Caco-2 (cell line): ENCODE measurements around the gene AGBL3. TPM values are rescaled to one million over a fixed set of nuclear protein-coding genes. Genes with fewer than 3 reads are reported as not detected.

ENCODE experiments used
- BruUV-seq: library from RNA; stranded (reverse); fragments of 400-500 nt; replicated peaks from 2 replicates; lab custom pipeline; 2021; lab: Mats Ljungman, UMichigan
- CTCF ChIA-PET: fragments of 300-600 bp; sonication (Branson Sonifier 250); formaldehyde crosslinking; loops from one replicate; lab custom pipeline; 2022; ENCODE audit warnings: antibody characterized with exemption; lab: Charles Lee
- POLR2A ChIA-PET: fragments of 300-600 bp; sonication (Branson Sonifier 250); formaldehyde crosslinking; loops from one replicate; lab custom pipeline; 2022; ENCODE audit warnings: antibody characterized with exemption; lab: Charles Lee
- DNase-seq, 2 experiments: peaks; one replicate each; pipeline versions ENCODE4 v3.0.0 to v3.0.0-alpha.2; 2020 to 2022
- H3K27me3 ChIP-seq: replicated peaks from 2 replicates; pipeline ENCODE4 v1.6.0; 2011; ENCODE audit warnings: low read length; ENCODE audit not compliant: control insufficient read depth, insufficient read depth
- H3K36me3 ChIP-seq: 2 replicates; pipeline ENCODE4 v1.5.1; 2011; ENCODE audit warnings: low read length; ENCODE audit not compliant: control insufficient read depth, insufficient read depth
- H3K4me1 ChIP-seq: fragments of 250-450 bp; sonication (Bioruptor Pico); 2 replicates; pipeline ENCODE4 v1.5.1; 2020; ENCODE audit warnings: mild to moderate bottlenecking
- H3K4me3 ChIP-seq: 2 replicates; pipeline ENCODE4 v1.5.1; 2011; ENCODE audit warnings: low read depth, mild to moderate bottlenecking, control low read depth, low read length
- H3K9me3 ChIP-seq: fragments of 250-450 bp; sonication (Bioruptor Pico); 2 replicates; pipeline ENCODE4 v1.5.1; 2020; ENCODE audit warnings: mild to moderate bottlenecking, moderate library complexity
- H3K27ac Mint-ChIP-seq: one replicate; pipeline ENCODE4 v1.8.0; 2022; ENCODE audit warnings: mixed read lengths; ENCODE audit not compliant: unreplicated experiment
- H3K27me3 Mint-ChIP-seq: one replicate; pipeline ENCODE4 v1.8.0; 2022; ENCODE audit warnings: mixed read lengths; ENCODE audit not compliant: insufficient read depth, unreplicated experiment
- H3K36me3 Mint-ChIP-seq: one replicate; pipeline ENCODE4 v1.8.0; 2022; ENCODE audit warnings: mild to moderate bottlenecking, mixed read lengths; ENCODE audit not compliant: insufficient read depth, unreplicated experiment
- H3K4me1 Mint-ChIP-seq: one replicate; pipeline ENCODE4 v1.8.0; 2022; ENCODE audit warnings: low read depth, mixed read lengths; ENCODE audit not compliant: unreplicated experiment
- H3K4me3 Mint-ChIP-seq: one replicate; pipeline ENCODE4 v1.8.0; 2022; ENCODE audit warnings: mild to moderate bottlenecking, moderate library complexity, mixed read lengths; ENCODE audit not compliant: unreplicated experiment
- H3K9me3 Mint-ChIP-seq: one replicate; pipeline ENCODE4 v1.8.0; 2022; ENCODE audit warnings: mixed read lengths; ENCODE audit not compliant: unreplicated experiment
- intact Hi-C: fragments of 100-400 bp; cut with micrococcal nuclease; formaldehyde crosslinking; loops from one replicate; pipeline ENCODE4 v1.10.0; 2022; ENCODE audit not compliant: unreplicated experiment
- total RNA-seq: library from RNA; stranded (reverse); gene quantifications from 2 replicates; pipeline ENCODE4 v1.2.3, GENCODE V29; 2022
- TF ChIP-seq, protein P1 (sequence below), 2 experiments: fragments of 200-600 bp in 1 of 2; IDR thresholded peaks; 1 replicate in 1 of 2; 2 replicates in 1 of 2; pipeline versions ENCODE4 v1.5.1 to v1.8.0; 2011 to 2022; ENCODE audit warnings: antibody characterized with exemption in 1 of 2, control low read depth in 1 of 2, inconsistent platforms in 1 of 2, low read depth in 1 of 2, low read length in 1 of 2, mild to moderate bottlenecking in 1 of 2, moderate library complexity in 1 of 2; ENCODE audit not compliant: insufficient read depth in 1 of 2, severe bottlenecking in 1 of 2, unreplicated experiment in 1 of 2

Gene AGBL3
- total RNA-seq, 1 experiment from 2014 or later: 6.1 TPM

- intact Hi-C loops: no loop called here
These were observed 116.1 kb downstream of the AGBL3 start for GRCh38 chr7:135102372-135102771.

GRCh38 chr7:135109562-135109961 lies 123.3 kb downstream of the AGBL3 start:
- Histone ChIP-seq H3K9me3 (no peaks in the 10 kb centered on the region), H3K4me3 (no peak overlapping the region), H3K4me1 (no peaks in the 10 kb centered on the region), H3K27me3 (no peaks in the 10 kb centered on the region), H3K36me3 (no peaks in the 10 kb centered on the region)
- no peak overlapping the region for H3K27ac Mint-ChIP-seq
- no peaks in the 10 kb centered on the region for H3K27me3 Mint-ChIP-seq
- DNase-seq: peak in 1 of 2 experiments; percentile 23
- TF ChIP-seq, protein P1, sequence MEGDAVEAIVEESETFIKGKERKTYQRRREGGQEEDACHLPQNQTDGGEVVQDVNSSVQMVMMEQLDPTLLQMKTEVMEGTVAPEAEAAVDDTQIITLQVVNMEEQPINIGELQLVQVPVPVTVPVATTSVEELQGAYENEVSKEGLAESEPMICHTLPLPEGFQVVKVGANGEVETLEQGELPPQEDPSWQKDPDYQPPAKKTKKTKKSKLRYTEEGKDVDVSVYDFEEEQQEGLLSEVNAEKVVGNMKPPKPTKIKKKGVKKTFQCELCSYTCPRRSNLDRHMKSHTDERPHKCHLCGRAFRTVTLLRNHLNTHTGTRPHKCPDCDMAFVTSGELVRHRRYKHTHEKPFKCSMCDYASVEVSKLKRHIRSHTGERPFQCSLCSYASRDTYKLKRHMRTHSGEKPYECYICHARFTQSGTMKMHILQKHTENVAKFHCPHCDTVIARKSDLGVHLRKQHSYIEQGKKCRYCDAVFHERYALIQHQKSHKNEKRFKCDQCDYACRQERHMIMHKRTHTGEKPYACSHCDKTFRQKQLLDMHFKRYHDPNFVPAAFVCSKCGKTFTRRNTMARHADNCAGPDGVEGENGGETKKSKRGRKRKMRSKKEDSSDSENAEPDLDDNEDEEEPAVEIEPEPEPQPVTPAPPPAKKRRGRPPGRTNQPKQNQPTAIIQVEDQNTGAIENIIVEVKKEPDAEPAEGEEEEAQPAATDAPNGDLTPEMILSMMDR (IDR thresholded peaks at IDR 0.05; ENCODE audit: insufficient read depth in 1 of 2, low read depth in 1 of 2, low read length in 1 of 2, severe bottlenecking in 1 of 2, unreplicated experiment in 1 of 2): no peak
- intact Hi-C loops: no loop called here
- ChIA-PET CTCF (interaction anchor here (1.0 kb wide), 1 partner anchor 38 kb away, joined by 3 read pairs; the partner anchor contains the start of gene TMEM140), POLR2A (no interaction called here)
- peaks cover 5% of the 10 kb centered on the region for H3K4me1 Mint-ChIP-seq
- H3K36me3 Mint-ChIP-seq: no peaks in the 10 kb centered on the region
- H3K9me3 Mint-ChIP-seq: peaks cover 5% of the 10 kb centered on the region
- BruUV-seq: no TSS peak
- H3K4me3 Mint-ChIP-seq: no peak overlapping the region

More at GRCh38 chr7:135102372-135102771, 116.1 kb downstream of the AGBL3 start:
- Mint-ChIP-seq H3K4me1 (peaks cover 7% of the 10 kb centered on the region), H3K27ac (no peak overlapping the region), H3K9me3 (no peaks in the 10 kb centered on the region), H3K27me3 (no peaks in the 10 kb centered on the region), H3K36me3 (no peaks in the 10 kb centered on the region), H3K4me3 (no peak overlapping the region)
- H3K9me3 ChIP-seq: no peaks in the 10 kb centered on the region
- H3K4me3 ChIP-seq: no peak overlapping the region
- BruUV-seq: no TSS peak
- TF ChIP-seq, protein P1 (IDR thresholded peaks at IDR 0.05; ENCODE audit: insufficient read depth in 1 of 2, low read depth in 1 of 2, low read length in 1 of 2, severe bottlenecking in 1 of 2, unreplicated experiment in 1 of 2): no peak
- H3K4me1 ChIP-seq: peaks cover 27% of the 10 kb centered on the region
- ChIA-PET POLR2A (no interaction called here), CTCF (no interaction called here)
- no peaks in the 10 kb centered on the region for H3K36me3 ChIP-seq
- DNase-seq: no peak
- H3K27me3 ChIP-seq: no peaks in the 10 kb centered on the region

DNA sequence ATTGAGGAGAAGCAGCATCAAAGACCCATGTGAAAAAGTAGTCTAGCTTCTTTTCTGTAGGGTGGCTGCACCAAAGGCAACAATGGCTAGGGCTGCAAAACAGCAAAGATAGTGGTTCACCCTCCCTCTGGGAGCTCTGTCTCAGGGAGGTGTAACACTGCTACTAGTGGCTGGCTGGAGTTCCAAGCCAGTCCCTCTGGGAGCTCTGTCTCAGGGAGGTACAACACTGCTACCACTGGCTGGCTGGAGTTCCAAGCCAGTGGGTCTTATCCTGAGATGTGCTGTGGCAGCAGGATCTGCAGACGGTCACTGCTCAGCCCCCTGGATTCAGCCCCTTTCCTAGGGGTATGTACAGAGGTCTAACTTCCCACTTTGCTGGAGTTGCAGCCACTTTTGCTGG lies 123.7 kb downstream of the AGBL3 start:
- no peak overlapping the region for H3K4me3 Mint-ChIP-seq
- BruUV-seq: no TSS peak
- no peak overlapping the region for H3K27ac Mint-ChIP-seq
- DNase-seq: peak in 1 of 2 experiments; percentile 16
- Histone ChIP-seq H3K36me3 (no peaks in the 10 kb centered on the region), H3K4me3 (no peak overlapping the region), H3K4me1 (no peaks in the 10 kb centered on the region), H3K27me3 (no peaks in the 10 kb centered on the region), H3K9me3 (no peaks in the 10 kb centered on the region)
- H3K36me3 Mint-ChIP-seq: no peaks in the 10 kb centered on the region
- TF ChIP-seq, protein P1 (IDR thresholded peaks at IDR 0.05; ENCODE audit: insufficient read depth in 1 of 2, low read depth in 1 of 2, low read length in 1 of 2, severe bottlenecking in 1 of 2, unreplicated experiment in 1 of 2): no peak
- CTCF ChIA-PET: interaction anchor here (0.5 to 1.0 kb wide), 2 partner anchors 38 to 211 kb away, joined by 3 read pairs; partner anchors contain the start of gene TMEM140
- peaks cover 6% of the 10 kb centered on the region for H3K9me3 Mint-ChIP-seq
- no peaks in the 10 kb centered on the region for H3K27me3 Mint-ChIP-seq
- intact Hi-C loops: no loop called here
- peaks cover 9% of the 10 kb centered on the region for H3K4me1 Mint-ChIP-seq
- POLR2A ChIA-PET: no interaction called here
